GM12878 (cell line): ENCODE measurements around the gene CACNA2D3. TPM values are rescaled to one million over a fixed set of nuclear protein-coding genes. Genes with fewer than 3 reads are reported as not detected.

Source experiments
- ATAC-seq: fragments of 200-7000 bp; cut with Tn5 transposase; 3 replicates; pipeline ENCODE4 v1.9.1; 2020; ENCODE audit warnings: mild to moderate bottlenecking, moderate library complexity
- BruUV-seq: library from RNA; stranded (reverse); fragments of 400-500 nt; replicated peaks from 2 replicates; lab custom pipeline; 2021; lab: Mats Ljungman, UMichigan
- CTCF ChIA-PET: fragments of 300-600 bp; sonication (Branson Sonifier 250); formaldehyde crosslinking; extraction: SDS; loops from one replicate; lab custom pipeline; 2021; ENCODE audit warnings: inconsistent platforms; lab: Yijun Ruan, JAX
- POLR2A ChIA-PET: fragments of 350-600 bp; formaldehyde crosslinking; extraction: SDS; loops from one replicate; lab custom pipeline; 2021; ENCODE audit warnings: inconsistent platforms; lab: Charles Lee
- RAD21 ChIA-PET: fragments of 300-600 bp; sonication (Branson Sonifier 250); formaldehyde crosslinking; loops from one replicate; lab custom pipeline; 2023; ENCODE audit warnings: antibody characterized with exemption; ENCODE audit not compliant: unreplicated experiment; lab: Charles Lee
- SMC1A ChIA-PET: fragments of 300-600 bp; sonication (Branson Sonifier 250); formaldehyde crosslinking; loops from one replicate; lab custom pipeline; 2023; ENCODE audit not compliant: unreplicated experiment, uncharacterized antibody; lab: Charles Lee
- DNase-seq: peaks from one replicate; pipeline ENCODE4 v3.0.0-alpha.2; 2011; ENCODE audit warnings: low read depth, low spot score
- FAIRE-seq: peaks from 3 replicates; lab custom pipeline; 2011; peaks lifted over from hg19 to GRCh38; lab: Jason Lieb, UNC
- H2AFZ ChIP-seq: 2 replicates; pipeline ENCODE4 v1.6.0; 2011; ENCODE audit warnings: low read depth, low read length, control low read depth; ENCODE audit not compliant: control insufficient read depth
- H3K27ac ChIP-seq: 2 replicates; pipeline ENCODE4 v1.5.1; 2011; ENCODE audit warnings: control low read depth; ENCODE audit not compliant: control insufficient read depth, insufficient read depth
- H3K27me3 ChIP-seq, 2 experiments: replicated peaks in 1 of 2; 2 replicates each; pipeline versions ENCODE4 v1.6.0 to v1.6.1; 2011; ENCODE audit warnings: low read length in 1 of 2; ENCODE audit not compliant: control insufficient read depth in 2 of 2, insufficient read depth in 2 of 2
- H3K36me3 ChIP-seq, 2 experiments: 2 replicates each; pipeline ENCODE4 v1.5.1; 2011; ENCODE audit warnings: low read length in 1 of 2; ENCODE audit not compliant: control insufficient read depth in 2 of 2, insufficient read depth in 2 of 2
- H3K4me1 ChIP-seq: 2 replicates; pipeline ENCODE4 v1.6.1; 2011; ENCODE audit warnings: mild to moderate bottlenecking, low read length, moderate library complexity, mixed read lengths; ENCODE audit not compliant: control insufficient read depth, insufficient read depth
- H3K4me2 ChIP-seq: 2 replicates; pipeline ENCODE4 v1.6.0; 2011; ENCODE audit warnings: control low read depth; ENCODE audit not compliant: control insufficient read depth, insufficient read depth
- H3K4me3 ChIP-seq: fragments of 200-600 bp; sonication (generic); 2 replicates; pipeline ENCODE4 v1.5.1; 2016
- H3K79me2 ChIP-seq: 2 replicates; pipeline ENCODE4 v1.6.0; 2011; ENCODE audit warnings: low read length; ENCODE audit not compliant: control insufficient read depth, insufficient read depth
- H3K9ac ChIP-seq: 2 replicates; pipeline ENCODE4 v1.8.0; 2011; ENCODE audit warnings: low read length, control low read depth, mixed read lengths; ENCODE audit not compliant: control insufficient read depth, insufficient read depth
- H3K9me3 ChIP-seq: replicated peaks from 3 replicates; pipeline ENCODE4 v1.5.1; 2011; ENCODE audit warnings: mild to moderate bottlenecking, low read length; ENCODE audit not compliant: control insufficient read depth, insufficient read depth
- H4K20me1 ChIP-seq: 2 replicates; pipeline ENCODE4 v1.6.0; 2011; ENCODE audit not compliant: control insufficient read depth, insufficient read depth
- BCL3 ChIP-seq: IDR thresholded peaks from 2 replicates; pipeline ENCODE4 v1.6.1; 2011; ENCODE audit warnings: borderline replicate concordance, low read depth, mild to moderate bottlenecking, moderate library complexity, low read length; ENCODE audit not compliant: insufficient read depth, poor library complexity, severe bottlenecking
- CBX5 ChIP-seq: sonication (generic); IDR thresholded peaks from 2 replicates; pipeline ENCODE4 v1.6.1; 2016; ENCODE audit warnings: low read depth, moderate library complexity, mild to moderate bottlenecking, inconsistent platforms
- GATAD2B ChIP-seq: fragments of 450-650 bp; conservative IDR thresholded peaks from 2 replicates; pipeline ENCODE4 v1.6.1; 2017; ENCODE audit warnings: low read depth, mild to moderate bottlenecking, moderate library complexity
- HDAC6 ChIP-seq: fragments of 200-600 bp; sonication (generic); IDR thresholded peaks from one replicate; pipeline ENCODE4 v1.8.0; 2017; ENCODE audit warnings: antibody characterized with exemption; ENCODE audit not compliant: unreplicated experiment
- IKZF1 ChIP-seq: fragments of 450-650 bp; conservative IDR thresholded peaks from 2 replicates; pipeline ENCODE4 v1.6.1; 2017; ENCODE audit warnings: antibody characterized with exemption, mild to moderate bottlenecking
- IRF4 ChIP-seq: IDR thresholded peaks from 2 replicates; pipeline ENCODE4 v1.6.1; 2011; ENCODE audit warnings: low read depth, low read length
- JUNB ChIP-seq: IDR thresholded peaks from 2 replicates; pipeline ENCODE4 v1.6.1; 2016; ENCODE audit warnings: antibody characterized with exemption, mild to moderate bottlenecking
- MTA2 ChIP-seq: fragments of 450-650 bp; IDR thresholded peaks from 2 replicates; pipeline ENCODE4 v1.6.1; 2016; ENCODE audit warnings: low read depth, mild to moderate bottlenecking, moderate library complexity
- SUZ12 ChIP-seq: fragments of 200-600 bp; sonication (generic); IDR thresholded peaks from one replicate; pipeline ENCODE4 v1.6.1; 2018; ENCODE audit warnings: antibody characterized with exemption, mild to moderate bottlenecking; ENCODE audit not compliant: unreplicated experiment
- TCF7 ChIP-seq: IDR thresholded peaks from 2 replicates; pipeline ENCODE4 v1.6.1; 2014; ENCODE audit warnings: antibody characterized with exemption, borderline replicate concordance
- WGBS: methylation state at CpG from one replicate; pipeline ENCODE4 v1.1.6; 2016; ENCODE audit warnings: low lambda C conversion rate; ENCODE audit not compliant: insufficient replicate concordance, insufficient coverage; ENCODE audit errors: missing lambda C conversion rate; 5-methylcytosine and 5-hydroxymethylcytosine counted together
- in situ Hi-C: fragments of 300-500 bp; cut with MboI; formaldehyde crosslinking; loops from 9 replicates; pipeline ENCODE4 v1.14.3; 2018; ENCODE audit warnings: mixed read lengths
- intact Hi-C: fragments of 100-400 bp; cut with micrococcal nuclease; formaldehyde crosslinking; loops from one replicate; pipeline ENCODE4 v1.14.2; 2022; ENCODE audit not compliant: unreplicated experiment
- polyA plus RNA-seq, 11 experiments: library from polyadenylated mRNA; depleted of rRNA in 4 of 11; unstranded in 6 of 11; stranded (reverse) in 5 of 11; fragments of >200 nt; fragmentation: Nextera tagmentation in 4 of 11; fragmentation: Illumina TruSeq in 1 of 11; extraction: Ambion mirVana in 4 of 11; extraction: Trizol in 1 of 11; gene quantifications; 1 replicate in 1 of 11; 2 replicates in 10 of 11; pipeline versions ENCODE4 v1.2.1 to v1.2.3, GENCODE V29; 2011 to 2016; ENCODE audit warnings: inconsistent platforms in 2 of 11, missing spikeins in 2 of 11, low read depth in 1 of 11
- total RNA-seq, 4 experiments: library from RNA; depleted of rRNA in 3 of 4; stranded (reverse); fragments of >200 nt in 3 of 4; fragmentation: Illumina TruSeq in 1 of 4; extraction: Trizol in 1 of 4; gene quantifications; 2 replicates each; pipeline versions ENCODE4 v1.2.1 to v1.2.3, GENCODE V29; 2013 to 2021
- TF ChIP-seq, protein P1 (sequence below): fragments of 450-650 bp; IDR thresholded peaks from 2 replicates; pipeline ENCODE4 v1.6.1; 2017; ENCODE audit warnings: low read depth, mild to moderate bottlenecking, moderate library complexity

Gene CACNA2D3
- total and polyA plus RNA-seq, 10 of the 15 experiments (the other 5 are each of a cell fraction or from before 2014, with no cell fraction given) = not detected

- H3K4me3 ChIP-seq = no peak overlapping the region
- intact Hi-C loops (no loop called here), in situ Hi-C loops (no loop called here)
- no peak overlapping the region for H3K27ac ChIP-seq
- FAIRE-seq (no peak), ATAC-seq (0 out of 3 replicates have a peak, but pooled peaks have one; percentile 25), DNase-seq (no peak)
- no TSS peak for BruUV-seq
- H3K9ac ChIP-seq = no peak overlapping the region
- H2AFZ ChIP-seq = no peak overlapping the region
- H3K4me2 ChIP-seq = peak overlapping the region; percentile 25; the same call in 1 of the 2 replicates
- H3K27me3 ChIP-seq = peaks cover 4 to 14% of the 10 kb centered on the region in 2 experiments; a peak in 3 of 4 replicates
- peak; percentile 52 for TF ChIP-seq HDAC6
- no peak for TF ChIP-seq TCF7
- H3K4me1 ChIP-seq = no peaks in the 10 kb centered on the region; the same call in 1 of the 2 replicates
- no peaks in the 10 kb centered on the region for H4K20me1 ChIP-seq
- 3% methylated on average over 45 of the region's 45 CpGs for WGBS
- SMC1A ChIA-PET = no interaction called here
- CTCF ChIA-PET = no interaction called here
- no peaks in the 10 kb centered on the region for H3K9me3 ChIP-seq
- no peaks in the 10 kb centered on the region for H3K36me3 ChIP-seq
- no peaks in the 10 kb centered on the region for H3K79me2 ChIP-seq
- RAD21 ChIA-PET = no interaction called here
- POLR2A ChIA-PET = no interaction called here
These were observed 1.5 kb upstream of the CACNA2D3 start for GRCh38 chr3:54120657-54121413.

GRCh38 chr3:54121414-54122323 is 683 bp upstream of the CACNA2D3 start:
- CTCF ChIA-PET = no interaction called here
- peak overlapping the region; percentile 25; the same call in 1 of the 2 replicates for H3K4me2 ChIP-seq
- WGBS = 6% methylated on average over 37 of the region's 107 CpGs
- H4K20me1 ChIP-seq = no peaks in the 10 kb centered on the region
- peaks cover 4 to 14% of the 10 kb centered on the region in 2 experiments; a peak in 3 of 4 replicates for H3K27me3 ChIP-seq
- no peaks in the 10 kb centered on the region for H3K79me2 ChIP-seq
- TF ChIP-seq BCL3 = no peak
- TF ChIP-seq SUZ12 = peak; percentile 90
- TF ChIP-seq JUNB = no peak
- no peak for TF ChIP-seq CBX5
- TF ChIP-seq MTA2 = no peak
- no peak for TF ChIP-seq IKZF1
- no peak for TF ChIP-seq IRF4
- TF ChIP-seq GATAD2B = no peak
- TF ChIP-seq, protein P1, sequence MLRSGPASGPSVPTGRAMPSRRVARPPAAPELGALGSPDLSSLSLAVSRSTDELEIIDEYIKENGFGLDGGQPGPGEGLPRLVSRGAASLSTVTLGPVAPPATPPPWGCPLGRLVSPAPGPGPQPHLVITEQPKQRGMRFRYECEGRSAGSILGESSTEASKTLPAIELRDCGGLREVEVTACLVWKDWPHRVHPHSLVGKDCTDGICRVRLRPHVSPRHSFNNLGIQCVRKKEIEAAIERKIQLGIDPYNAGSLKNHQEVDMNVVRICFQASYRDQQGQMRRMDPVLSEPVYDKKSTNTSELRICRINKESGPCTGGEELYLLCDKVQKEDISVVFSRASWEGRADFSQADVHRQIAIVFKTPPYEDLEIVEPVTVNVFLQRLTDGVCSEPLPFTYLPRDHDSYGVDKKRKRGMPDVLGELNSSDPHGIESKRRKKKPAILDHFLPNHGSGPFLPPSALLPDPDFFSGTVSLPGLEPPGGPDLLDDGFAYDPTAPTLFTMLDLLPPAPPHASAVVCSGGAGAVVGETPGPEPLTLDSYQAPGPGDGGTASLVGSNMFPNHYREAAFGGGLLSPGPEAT = no peak
- TF ChIP-seq, all 136 proteins: peak for 1
- FAIRE-seq (no peak), DNase-seq (no peak), ATAC-seq (no peak)
- Histone ChIP-seq H3K9ac (no peak overlapping the region), H3K4me3 (no peak overlapping the region), H3K36me3 (no peaks in the 10 kb centered on the region), H3K4me1 (no peaks in the 10 kb centered on the region; the same call in 1 of the 2 replicates), H3K9me3 (no peaks in the 10 kb centered on the region), H2AFZ (no peak overlapping the region), H3K27ac (no peak overlapping the region)
- no TSS peak for BruUV-seq
- intact Hi-C loops (no loop called here), in situ Hi-C loops (no loop called here)
- RAD21 ChIA-PET = no interaction called here
- POLR2A ChIA-PET = no interaction called here
- SMC1A ChIA-PET = no interaction called here
